AG04450 (cell line): Measurements from ENCODE around the gene PDE10A. TPM values are rescaled to one million over a fixed set of nuclear protein-coding genes. Genes with fewer than 3 reads are reported as not detected.
"Not testable (repeated sequence)": the region's sequence is repeated elsewhere in the genome, so short reads cannot be mapped to it uniquely, and the experiment has no call there.

Experiments used
- CTCF ChIA-PET: fragments of 300-600, 350-600 bp; formaldehyde crosslinking; extraction: SDS; loops from one replicate; lab custom pipeline; 2022; ENCODE audit warnings: antibody characterized with exemption, inconsistent platforms; lab: Charles Lee
- POLR2A ChIA-PET: fragments of 350-600 bp; formaldehyde crosslinking; extraction: SDS; loops from one replicate; lab custom pipeline; 2021; ENCODE audit warnings: antibody characterized with exemption, inconsistent platforms; lab: Yijun Ruan, JAX
- DNase-seq: peaks from one replicate; pipeline ENCODE4 v3.0.0-alpha.2; 2011; ENCODE audit warnings: low read depth, low spot score
- H3K27ac ChIP-seq: one replicate; pipeline ENCODE4 v1.5.1; 2012; ENCODE audit warnings: low read depth, low read length, control low read depth
- H3K27me3 ChIP-seq: one replicate; pipeline ENCODE4 v1.6.0; 2012; ENCODE audit warnings: low read length; ENCODE audit not compliant: control insufficient read depth, insufficient read depth
- H3K4me3 ChIP-seq: 2 replicates; pipeline ENCODE4 v1.5.1; 2011; ENCODE audit warnings: mild to moderate bottlenecking, low read depth, low read length, control low read depth
- H3K9me3 ChIP-seq: 2 replicates; pipeline ENCODE4 v1.5.1; 2012; ENCODE audit warnings: low read length; ENCODE audit not compliant: control insufficient read depth, insufficient read depth
- polyA plus RNA-seq: library from polyadenylated mRNA; depleted of rRNA; stranded (reverse); fragments of >200 nt; gene quantifications from 2 replicates; pipeline ENCODE4 v1.2.3, GENCODE V29; 2011
- TF ChIP-seq, protein P1 (sequence below): IDR thresholded peaks from 2 replicates; pipeline ENCODE4 v1.5.1; 2011; ENCODE audit warnings: low read depth, low read length, control low read depth, inconsistent platforms

PDE10A gene
- polyA plus RNA-seq, 1 experiment: 7.8 TPM

DNA sequence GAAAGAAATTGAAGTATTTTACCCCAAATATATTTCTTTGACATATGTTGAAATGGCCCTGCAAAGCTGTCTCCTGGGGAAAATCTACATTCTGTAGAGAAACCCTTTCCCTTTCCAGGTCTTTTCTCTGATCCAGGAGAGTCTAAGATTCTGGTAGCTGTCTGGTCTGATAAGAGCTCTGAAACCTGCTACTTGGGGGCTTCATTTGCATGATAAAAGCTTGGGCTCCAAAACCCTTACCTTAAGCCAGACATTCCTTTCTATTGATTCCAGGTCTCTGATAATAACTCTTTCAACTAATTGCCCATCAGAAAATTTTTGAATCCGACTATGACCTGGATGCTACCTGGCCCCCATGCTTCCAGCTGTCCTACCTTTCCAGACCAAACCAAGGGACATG, 184.5 kb downstream of the PDE10A start:
- POLR2A ChIA-PET: no interaction called here
- no peak overlapping the region for H3K4me3 ChIP-seq
- no peaks in the 10 kb centered on the region for H3K27me3 ChIP-seq
- CTCF ChIA-PET: no interaction called here
- TF ChIP-seq, protein P1, sequence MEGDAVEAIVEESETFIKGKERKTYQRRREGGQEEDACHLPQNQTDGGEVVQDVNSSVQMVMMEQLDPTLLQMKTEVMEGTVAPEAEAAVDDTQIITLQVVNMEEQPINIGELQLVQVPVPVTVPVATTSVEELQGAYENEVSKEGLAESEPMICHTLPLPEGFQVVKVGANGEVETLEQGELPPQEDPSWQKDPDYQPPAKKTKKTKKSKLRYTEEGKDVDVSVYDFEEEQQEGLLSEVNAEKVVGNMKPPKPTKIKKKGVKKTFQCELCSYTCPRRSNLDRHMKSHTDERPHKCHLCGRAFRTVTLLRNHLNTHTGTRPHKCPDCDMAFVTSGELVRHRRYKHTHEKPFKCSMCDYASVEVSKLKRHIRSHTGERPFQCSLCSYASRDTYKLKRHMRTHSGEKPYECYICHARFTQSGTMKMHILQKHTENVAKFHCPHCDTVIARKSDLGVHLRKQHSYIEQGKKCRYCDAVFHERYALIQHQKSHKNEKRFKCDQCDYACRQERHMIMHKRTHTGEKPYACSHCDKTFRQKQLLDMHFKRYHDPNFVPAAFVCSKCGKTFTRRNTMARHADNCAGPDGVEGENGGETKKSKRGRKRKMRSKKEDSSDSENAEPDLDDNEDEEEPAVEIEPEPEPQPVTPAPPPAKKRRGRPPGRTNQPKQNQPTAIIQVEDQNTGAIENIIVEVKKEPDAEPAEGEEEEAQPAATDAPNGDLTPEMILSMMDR: no peak
- no peak for DNase-seq
- H3K9me3 ChIP-seq: peaks cover 3% of the 10 kb centered on the region; the same call in 1 of the 2 replicates
- H3K27ac ChIP-seq: no peak overlapping the region

DNA sequence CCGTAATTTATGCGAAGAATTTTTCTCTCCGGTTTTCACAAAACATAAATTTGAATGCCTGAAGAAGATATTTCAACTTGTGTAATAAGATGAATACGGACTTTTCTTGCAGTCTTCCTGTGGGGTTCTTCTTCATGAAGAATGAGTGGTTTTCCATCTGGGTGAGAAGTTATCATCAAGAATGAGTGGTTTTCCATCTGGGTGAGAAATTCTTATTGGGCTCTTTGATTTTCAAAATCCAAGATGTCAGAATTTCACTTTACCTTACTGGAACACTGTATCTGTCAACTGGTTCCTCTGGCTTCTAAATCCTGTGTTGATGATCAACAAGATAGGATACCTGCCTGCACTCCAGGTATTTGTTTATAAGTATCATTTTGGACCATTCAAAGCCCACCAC, 193.6 kb downstream of the PDE10A start:
- Histone ChIP-seq H3K27me3 (no peaks in the 10 kb centered on the region), H3K4me3 (no peak overlapping the region), H3K9me3 (no peaks in the 10 kb centered on the region), H3K27ac (no peak overlapping the region)
- DNase-seq: no peak
- ChIA-PET CTCF (interaction anchor here (1.3 kb wide), 1 partner anchor 30 kb away, joined by 4 read pairs; no protein-coding TSS in a partner anchor), POLR2A (no interaction called here)
- TF ChIP-seq, protein P1: no peak

DNA sequence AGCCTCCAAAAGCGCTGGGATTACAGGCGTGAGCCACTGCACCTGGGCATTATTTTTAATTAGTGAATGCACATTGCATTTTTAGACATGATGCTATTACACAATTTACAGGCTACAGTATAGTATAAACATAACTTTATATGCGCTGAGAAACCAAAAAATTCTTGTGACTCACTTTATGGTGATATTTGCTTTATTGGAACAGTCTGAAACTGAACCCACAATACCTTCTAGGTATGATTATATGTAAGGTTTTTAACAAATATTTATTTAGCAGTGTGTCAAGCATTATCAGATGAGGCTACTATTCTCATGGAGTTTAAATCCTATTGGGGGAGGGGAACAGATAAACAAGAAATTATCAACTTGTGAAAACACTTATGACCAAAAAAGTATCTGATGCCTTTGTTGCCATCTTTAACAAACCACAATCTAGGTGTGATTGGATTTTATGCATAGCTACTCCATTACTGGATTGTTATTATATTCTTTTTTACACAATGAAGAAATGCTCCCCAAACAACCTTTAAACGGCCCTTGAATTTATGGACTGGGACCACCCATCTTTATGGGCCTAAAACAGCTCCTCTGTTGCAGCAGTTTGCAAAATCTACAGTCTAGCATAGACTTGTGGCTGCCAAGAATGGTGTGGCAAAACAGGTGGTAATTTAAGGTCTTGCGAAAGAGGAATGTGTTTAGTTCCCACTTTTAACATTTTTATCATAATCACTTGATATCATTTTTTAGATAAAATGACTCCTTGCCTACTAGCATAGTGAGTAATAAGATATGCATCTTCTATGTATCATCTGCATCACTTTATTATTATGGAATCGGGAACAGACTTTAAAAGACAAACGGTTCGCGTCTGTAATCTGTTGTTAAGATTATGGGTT, 194.5 kb downstream of the PDE10A start:
- DNase-seq: no peak
- POLR2A ChIA-PET: no interaction called here
- TF ChIP-seq, protein P1: no peak

DNA sequence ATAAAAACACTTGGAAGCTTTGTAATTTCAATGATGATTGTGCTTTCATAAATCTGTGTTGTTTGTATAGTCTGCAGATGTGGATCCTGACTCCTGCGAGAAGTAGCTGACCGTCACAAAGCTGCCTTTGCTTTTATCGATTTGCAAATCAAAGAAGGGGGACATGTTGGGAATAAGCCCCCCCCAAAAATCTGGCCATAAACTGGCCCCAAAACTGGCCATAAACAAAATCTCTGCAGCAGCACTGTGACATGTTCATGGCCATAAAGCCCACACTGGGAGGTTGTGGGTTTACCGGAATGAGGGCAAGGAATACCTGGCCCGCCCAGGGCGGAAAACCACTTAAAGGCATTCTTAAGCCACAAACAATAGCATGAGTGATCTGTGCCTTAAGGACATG, 199.5 kb downstream of the PDE10A start:
- DNase-seq, POLR2A ChIA-PET, H3K27me3 ChIP-seq, H3K4me3 ChIP-seq, H3K27ac ChIP-seq, H3K9me3 ChIP-seq, CTCF ChIA-PET: not testable (repeated sequence)

More for the DNA sequence above, 194.5 kb downstream of the PDE10A start:
- CTCF ChIA-PET: interaction anchor here (1.3 kb wide), 1 partner anchor 29 kb away, joined by 4 read pairs; no protein-coding TSS in a partner anchor
- Histone ChIP-seq H3K9me3 (no peaks in the 10 kb centered on the region; the same call in 1 of the 2 replicates), H3K27me3 (no peaks in the 10 kb centered on the region), H3K27ac (no peak overlapping the region), H3K4me3 (no peak overlapping the region)

DNA sequence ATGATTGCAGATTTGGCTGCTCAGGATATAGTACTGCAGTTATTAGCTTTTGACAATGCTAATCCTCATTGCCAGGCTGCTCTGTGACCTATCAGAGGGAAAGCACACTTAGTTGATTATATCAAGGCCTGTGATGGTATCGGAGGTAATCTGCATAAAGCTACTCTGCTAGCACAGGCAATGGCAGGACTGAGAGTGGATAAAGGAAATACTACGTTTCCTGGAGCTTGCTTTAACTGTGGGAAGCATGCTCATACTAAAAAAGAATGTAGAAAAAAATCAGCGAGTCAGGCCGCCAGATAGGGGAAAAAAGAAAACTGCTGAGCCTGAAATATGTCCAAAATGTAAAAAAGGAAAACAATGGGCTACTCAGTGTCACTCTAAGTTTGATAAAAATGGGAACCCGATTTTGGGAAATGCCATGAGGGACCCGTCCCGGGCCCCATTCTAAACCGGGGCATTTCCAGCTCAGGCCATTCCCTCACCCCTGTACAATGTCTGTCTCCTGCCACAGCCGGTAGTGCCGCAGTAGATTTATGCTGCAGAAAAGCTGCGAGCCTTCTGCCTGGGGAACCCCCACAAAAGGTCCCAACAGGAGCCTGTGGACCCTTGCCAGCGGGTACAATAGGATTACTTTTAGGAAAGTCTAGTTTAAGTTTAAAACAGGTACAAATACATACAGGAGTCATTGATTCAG, 203.3 kb downstream of the PDE10A start:
- DNase-seq, CTCF ChIA-PET, H3K9me3 ChIP-seq, H3K27me3 ChIP-seq, H3K4me3 ChIP-seq, POLR2A ChIA-PET, H3K27ac ChIP-seq: not testable (repeated sequence)
